Measurements from ENCODE around the gene GMIP. TPM values are rescaled to one million over a fixed set of nuclear protein-coding genes. Genes with fewer than 3 reads are reported as not detected.

GMIP gene
- total RNA-seq, 2 experiments from 2014 or later = 30.1 to 48.7 TPM

DNA sequence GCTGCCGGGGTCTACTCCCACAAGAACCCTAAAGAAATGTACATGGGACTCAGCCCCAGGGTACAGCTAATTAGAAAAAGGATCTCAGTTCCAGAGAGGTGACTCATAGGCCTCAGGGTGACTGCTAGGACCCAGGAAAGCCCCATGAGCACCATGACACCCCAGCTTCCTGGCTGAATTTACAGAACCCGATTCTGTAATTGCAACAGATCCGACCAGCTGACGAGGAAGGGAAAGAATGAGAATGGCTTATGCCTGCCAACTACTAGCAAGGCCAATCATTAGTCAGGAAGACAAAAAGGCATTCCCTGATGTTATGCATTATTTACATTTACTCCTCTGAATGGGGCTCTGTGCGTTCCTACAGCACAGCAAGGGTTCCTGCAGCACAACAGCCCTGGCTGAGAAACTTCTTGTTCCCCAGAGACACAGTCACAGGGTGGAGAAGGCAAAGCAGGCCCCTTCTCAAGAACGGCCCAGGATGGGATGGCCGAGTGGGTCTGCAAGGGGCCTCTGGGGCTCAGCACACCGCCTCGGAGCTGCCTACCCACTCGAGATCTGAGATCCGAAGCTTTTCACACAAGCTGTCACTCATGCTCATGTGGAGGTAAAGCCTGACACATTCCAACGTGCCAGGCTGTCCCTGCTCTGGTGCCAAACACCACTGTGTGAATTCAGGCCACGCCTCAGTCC lies 52.2 kb downstream of the GMIP start:
- H3K4me1 ChIP-seq (ENCODE audit: insufficient read depth, low read length, poor library complexity, severe bottlenecking) = peaks cover 6% of the 10 kb centered on the region
- no peaks in the 10 kb centered on the region for H3K79me2 ChIP-seq (ENCODE audit: insufficient read depth, low read depth, low read length)
- no peak for DNase-seq (ENCODE audit: low spot score)
- H3K4me2 ChIP-seq (ENCODE audit: low read length) = no peak overlapping the region
- ChIA-PET POLR2A (interaction anchor here (0.6 kb wide), 1 partner anchor 9 kb away, joined by 4 read pairs; no protein-coding TSS in a partner anchor), CTCF (ENCODE audit: unreplicated experiment) (no interaction called here)
- intact Hi-C loops (cut with micrococcal nuclease; ENCODE audit: unreplicated experiment) = no loop called here
- no peaks in the 10 kb centered on the region for H4K20me1 ChIP-seq (ENCODE audit: insufficient read depth, low read length)
- H3K4me3 ChIP-seq (ENCODE audit: low read depth, low read length, poor library complexity, severe bottlenecking) = no peak overlapping the region
- H3K9me2 ChIP-seq (ENCODE audit: insufficient read depth, low read length) = no peaks in the 10 kb centered on the region
- no peaks in the 10 kb centered on the region for H3K36me3 ChIP-seq (ENCODE audit: insufficient read depth, low read length)
- no peak for TF ChIP-seq EZH2phosphoT487 (IDR thresholded peaks at IDR 0.05; ENCODE audit: borderline replicate concordance, low read depth, low read length)
- TF ChIP-seq, protein P1, sequence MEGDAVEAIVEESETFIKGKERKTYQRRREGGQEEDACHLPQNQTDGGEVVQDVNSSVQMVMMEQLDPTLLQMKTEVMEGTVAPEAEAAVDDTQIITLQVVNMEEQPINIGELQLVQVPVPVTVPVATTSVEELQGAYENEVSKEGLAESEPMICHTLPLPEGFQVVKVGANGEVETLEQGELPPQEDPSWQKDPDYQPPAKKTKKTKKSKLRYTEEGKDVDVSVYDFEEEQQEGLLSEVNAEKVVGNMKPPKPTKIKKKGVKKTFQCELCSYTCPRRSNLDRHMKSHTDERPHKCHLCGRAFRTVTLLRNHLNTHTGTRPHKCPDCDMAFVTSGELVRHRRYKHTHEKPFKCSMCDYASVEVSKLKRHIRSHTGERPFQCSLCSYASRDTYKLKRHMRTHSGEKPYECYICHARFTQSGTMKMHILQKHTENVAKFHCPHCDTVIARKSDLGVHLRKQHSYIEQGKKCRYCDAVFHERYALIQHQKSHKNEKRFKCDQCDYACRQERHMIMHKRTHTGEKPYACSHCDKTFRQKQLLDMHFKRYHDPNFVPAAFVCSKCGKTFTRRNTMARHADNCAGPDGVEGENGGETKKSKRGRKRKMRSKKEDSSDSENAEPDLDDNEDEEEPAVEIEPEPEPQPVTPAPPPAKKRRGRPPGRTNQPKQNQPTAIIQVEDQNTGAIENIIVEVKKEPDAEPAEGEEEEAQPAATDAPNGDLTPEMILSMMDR (conservative IDR thresholded peaks at IDR 0.05; ENCODE audit: low read length) = no peak
- H2AFZ ChIP-seq (ENCODE audit: low read length) = no peak overlapping the region
- no peak overlapping the region for H3K27ac ChIP-seq (ENCODE audit: low read depth, low read length, poor library complexity, severe bottlenecking)
- no peaks in the 10 kb centered on the region for H3K9me3 ChIP-seq (ENCODE audit: low read length)
- no TSS peak for BruUV-seq (replicated peaks)

DNA sequence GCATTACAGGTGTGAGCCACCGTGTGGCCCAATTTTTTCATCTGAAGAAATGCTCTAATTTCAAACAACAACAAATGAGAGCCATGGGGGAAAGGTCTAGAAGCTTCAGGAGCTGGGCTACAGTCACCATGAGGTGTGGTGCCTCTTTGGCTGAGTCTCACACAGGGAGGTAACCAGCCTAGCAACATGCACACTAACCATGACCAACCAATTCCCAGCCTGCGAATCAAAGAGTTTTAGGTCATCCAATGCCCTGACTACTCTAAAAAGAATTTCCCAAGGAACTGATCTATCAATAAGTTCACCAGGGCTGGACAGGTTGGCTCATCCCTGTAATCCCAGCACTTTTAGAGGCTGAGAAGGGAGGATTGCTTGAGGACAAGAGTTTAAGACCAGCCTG lies 54.9 kb downstream of the GMIP start:
- H3K4me3 ChIP-seq (ENCODE audit: low read depth, low read length, poor library complexity, severe bottlenecking) = no peak overlapping the region
- ChIA-PET CTCF (ENCODE audit: unreplicated experiment) (no interaction called here), POLR2A (interaction anchor here (0.6 kb wide), 1 partner anchor 273 kb away, joined by 3 read pairs; no protein-coding TSS in a partner anchor)
- TF ChIP-seq, protein P1 (conservative IDR thresholded peaks at IDR 0.05; ENCODE audit: low read length) = no peak
- no peak for TF ChIP-seq EZH2phosphoT487 (IDR thresholded peaks at IDR 0.05; ENCODE audit: borderline replicate concordance, low read depth, low read length)
- H2AFZ ChIP-seq (ENCODE audit: low read length) = no peak overlapping the region
- H3K4me1 ChIP-seq (ENCODE audit: insufficient read depth, low read length, poor library complexity, severe bottlenecking) = no peaks in the 10 kb centered on the region
- intact Hi-C loops (cut with micrococcal nuclease; ENCODE audit: unreplicated experiment) = no loop called here
- no TSS peak for BruUV-seq (replicated peaks)
- no peaks in the 10 kb centered on the region for H4K20me1 ChIP-seq (ENCODE audit: insufficient read depth, low read length)
- no peaks in the 10 kb centered on the region for H3K9me3 ChIP-seq (ENCODE audit: low read length)
- no peak overlapping the region for H3K4me2 ChIP-seq (ENCODE audit: low read length)
- no peaks in the 10 kb centered on the region for H3K9me2 ChIP-seq (ENCODE audit: insufficient read depth, low read length)
- no peaks in the 10 kb centered on the region for H3K79me2 ChIP-seq (ENCODE audit: insufficient read depth, low read depth, low read length)
- H3K36me3 ChIP-seq (ENCODE audit: insufficient read depth, low read length) = no peaks in the 10 kb centered on the region
- H3K27ac ChIP-seq (ENCODE audit: low read depth, low read length, poor library complexity, severe bottlenecking) = no peak overlapping the region
- DNase-seq (ENCODE audit: low spot score) = no peak

DNA sequence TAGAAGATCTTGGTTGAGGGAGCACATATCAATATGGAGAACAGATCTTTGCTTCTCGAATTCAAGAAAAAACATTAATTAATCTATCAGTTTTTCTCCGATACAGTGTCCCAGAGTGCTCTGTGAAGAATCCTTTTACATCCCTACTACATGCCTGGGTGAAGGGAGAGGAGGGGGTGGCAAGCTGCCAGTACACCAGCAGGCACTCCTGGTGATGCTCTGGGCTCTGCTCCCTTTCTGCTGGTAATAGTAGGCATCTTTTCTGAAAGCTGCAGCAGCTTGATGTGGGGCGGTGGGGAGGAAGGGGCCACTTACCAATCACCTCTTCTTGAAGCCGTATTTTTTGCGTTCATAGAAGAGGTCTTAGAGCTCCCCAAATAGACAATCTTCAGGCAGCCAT lies 55.7 kb downstream of the GMIP start:
- CTCF ChIA-PET (ENCODE audit: unreplicated experiment) = no interaction called here
- Histone ChIP-seq H3K4me3 (ENCODE audit: low read depth, low read length, poor library complexity, severe bottlenecking) (no peak overlapping the region), H3K79me2 (ENCODE audit: insufficient read depth, low read depth, low read length) (no peaks in the 10 kb centered on the region), H4K20me1 (ENCODE audit: insufficient read depth, low read length) (no peaks in the 10 kb centered on the region), H3K4me1 (ENCODE audit: insufficient read depth, low read length, poor library complexity, severe bottlenecking) (no peaks in the 10 kb centered on the region), H2AFZ (ENCODE audit: low read length) (no peak overlapping the region), H3K9me2 (ENCODE audit: insufficient read depth, low read length) (no peaks in the 10 kb centered on the region), H3K9me3 (ENCODE audit: low read length) (no peaks in the 10 kb centered on the region), H3K27ac (ENCODE audit: low read depth, low read length, poor library complexity, severe bottlenecking) (no peak overlapping the region), H3K36me3 (ENCODE audit: insufficient read depth, low read length) (no peaks in the 10 kb centered on the region), H3K4me2 (ENCODE audit: low read length) (no peak overlapping the region)
- no peak for TF ChIP-seq EZH2phosphoT487 (IDR thresholded peaks at IDR 0.05; ENCODE audit: borderline replicate concordance, low read depth, low read length)
- TF ChIP-seq, protein P1 (conservative IDR thresholded peaks at IDR 0.05; ENCODE audit: low read length) = no peak
- no peak for DNase-seq (ENCODE audit: low spot score)
- no TSS peak for BruUV-seq (replicated peaks)
- POLR2A ChIA-PET = interaction anchor here (0.7 kb wide), 1 partner anchor 120 kb away, joined by 4 read pairs; no protein-coding TSS in a partner anchor
- intact Hi-C loops (cut with micrococcal nuclease; ENCODE audit: unreplicated experiment) = no loop called here

Data from OCI-LY7 (cell line).